SK-N-SH (cell line): Measurements from ENCODE around the gene ANO6. TPM values are rescaled to one million over a fixed set of nuclear protein-coding genes. Genes with fewer than 3 reads are reported as not detected.

Experiments used
- CTCF ChIA-PET: fragments of 300-600, 350-600 bp; formaldehyde crosslinking; extraction: SDS; loops from one replicate; lab custom pipeline; 2021; lab: Yijun Ruan, JAX
- POLR2A ChIA-PET: fragments of 350-600 bp; sonication (Branson Sonifier 250); formaldehyde crosslinking; extraction: SDS; loops from one replicate; lab custom pipeline; 2020; ENCODE audit warnings: antibody characterized with exemption, inconsistent platforms; lab: Yijun Ruan, JAX
- DNase-seq: peaks from one replicate; pipeline ENCODE4 v3.0.0; 2012
- H2AFZ ChIP-seq: fragments of 200-600 bp; sonication (generic); 2 replicates; pipeline ENCODE4 v1.8.1; 2016; ENCODE audit warnings: antibody characterized with exemption, mild to moderate bottlenecking, low read depth
- H3F3A ChIP-seq: fragments of 200-600 bp; sonication (generic); replicated peaks from 2 replicates; pipeline ENCODE3; 2016; ENCODE audit warnings: antibody characterized with exemption, mild to moderate bottlenecking; ENCODE audit not compliant: insufficient read depth
- H3K27ac ChIP-seq, 2 experiments: fragments of 200-500 bp in 1 of 2; fragments of 200-600 bp in 1 of 2; sonication (Bioruptor generic) in 1 of 2; sonication (generic), shearing (Covaris generic) in 1 of 2; 2 replicates each; pipeline versions ENCODE4 v1.5.1 to v1.6.1; 2014 to 2016; ENCODE audit warnings: low read depth in 2 of 2, inconsistent platforms in 1 of 2, low read length in 1 of 2, mild to moderate bottlenecking in 1 of 2, mixed read lengths in 1 of 2
- H3K27me3 ChIP-seq: fragments of 200-600 bp; sonication (generic), shearing (Covaris generic); 2 replicates; pipeline ENCODE4 v1.6.1; 2016; ENCODE audit warnings: mixed run types; ENCODE audit not compliant: insufficient read depth
- H3K36me3 ChIP-seq, 2 experiments: fragments of 200-500 bp in 1 of 2; fragments of 200-600 bp in 1 of 2; sonication (Bioruptor generic) in 1 of 2; sonication (generic) in 1 of 2; replicated peaks in 1 of 2; 2 replicates each; pipeline versions ENCODE3 to v1.5.1; 2014 to 2016; ENCODE audit warnings: low read length in 1 of 2, mild to moderate bottlenecking in 1 of 2; ENCODE audit not compliant: insufficient read depth in 2 of 2, control insufficient read depth in 1 of 2
- H3K4me1 ChIP-seq, 2 experiments: fragments of 200-500 bp in 1 of 2; fragments of 200-600 bp in 1 of 2; sonication (Bioruptor generic) in 1 of 2; sonication (generic), shearing (Covaris generic) in 1 of 2; 2 replicates each; pipeline versions ENCODE4 v1.5.1 to v1.6.1; 2014 to 2016; ENCODE audit warnings: low read depth in 1 of 2, low read length in 1 of 2, mixed run types in 1 of 2; ENCODE audit not compliant: insufficient read depth in 2 of 2, control insufficient read depth in 1 of 2
- H3K4me2 ChIP-seq: fragments of 200-600 bp; sonication (generic), shearing (Covaris generic); 2 replicates; pipeline ENCODE4 v1.6.1; 2017; ENCODE audit warnings: mixed run types
- H3K4me3 ChIP-seq, 2 experiments: fragments of 200-500 bp in 1 of 2; fragments of 200-600 bp in 1 of 2; sonication (Bioruptor generic) in 1 of 2; sonication (generic), shearing (Covaris generic) in 1 of 2; 2 replicates each; pipeline versions ENCODE4 v1.5.1 to v1.8.1; 2014 to 2016; ENCODE audit warnings: low read depth in 2 of 2, inconsistent platforms in 1 of 2, low read length in 1 of 2, mild to moderate bottlenecking in 1 of 2, mixed read lengths in 1 of 2, moderate library complexity in 1 of 2
- H3K79me2 ChIP-seq: fragments of 200-600 bp; sonication (generic); 2 replicates; pipeline ENCODE4 v1.8.1; 2017; ENCODE audit warnings: mild to moderate bottlenecking; ENCODE audit not compliant: insufficient read depth
- H3K9ac ChIP-seq: fragments of 200-600 bp; sonication (generic); 2 replicates; pipeline ENCODE4 v1.6.1; 2017; ENCODE audit warnings: mixed run types
- H3K9me2 ChIP-seq: fragments of 200-600 bp; sonication (generic); 2 replicates; pipeline ENCODE4 v1.6.1; 2017; ENCODE audit warnings: mixed run types
- H3K9me3 ChIP-seq: fragments of 200-600 bp; sonication (generic); 2 replicates; pipeline ENCODE4 v1.6.1; 2017; ENCODE audit warnings: mixed run types, mild to moderate bottlenecking, moderate library complexity
- H4K20me1 ChIP-seq: fragments of 200-600 bp; sonication (generic); 2 replicates; pipeline ENCODE4 v1.6.1; 2017; ENCODE audit warnings: mild to moderate bottlenecking, mixed run types; ENCODE audit not compliant: insufficient read depth
- CHD2 ChIP-seq: fragments of 150-350 bp; IDR thresholded peaks from 2 replicates; pipeline ENCODE4 v1.6.1; 2018; ENCODE audit warnings: low read length; ENCODE audit not compliant: partially characterized antibody
- ELF1 ChIP-seq: IDR thresholded peaks from 2 replicates; pipeline ENCODE4 v1.4.0; 2012
- EP300 ChIP-seq, 2 experiments: IDR thresholded peaks; 2 replicates each; pipeline versions ENCODE4 v1.4.0 to v1.6.1; 2012; ENCODE audit warnings: borderline replicate concordance in 1 of 2, low read depth in 1 of 2, low read length in 1 of 2
- FOSL2 ChIP-seq: IDR thresholded peaks from 2 replicates; pipeline ENCODE4 v1.4.0; 2012; ENCODE audit warnings: low read depth, mild to moderate bottlenecking, moderate library complexity, borderline replicate concordance
- JUND ChIP-seq: IDR thresholded peaks from 2 replicates; pipeline ENCODE4 v1.4.0; 2012
- MEF2A ChIP-seq: IDR thresholded peaks from 2 replicates; pipeline ENCODE4 v1.4.0; 2012; ENCODE audit warnings: low read depth, borderline replicate concordance
- NFIC ChIP-seq: IDR thresholded peaks from 2 replicates; pipeline ENCODE4 v1.4.0; 2012; ENCODE audit warnings: borderline replicate concordance
- NRF1 ChIP-seq: IDR thresholded peaks from 2 replicates; pipeline ENCODE4 v1.6.1; 2012; ENCODE audit warnings: low read depth, mild to moderate bottlenecking, low read length
- PBX3 ChIP-seq: IDR thresholded peaks from 2 replicates; pipeline ENCODE4; 2012
- POLR2AphosphoS5 ChIP-seq: IDR thresholded peaks from 2 replicates; pipeline ENCODE4 v1.6.1; 2012; ENCODE audit warnings: low read depth, low read length
- RCOR1 ChIP-seq: fragments of 150-350 bp; IDR thresholded peaks from 2 replicates; pipeline ENCODE4 v1.6.1; 2017; ENCODE audit warnings: antibody characterized with exemption, low read length
- REST ChIP-seq: IDR thresholded peaks from 2 replicates; pipeline ENCODE4 v1.6.1; 2012; ENCODE audit warnings: mild to moderate bottlenecking, low read depth, low read length, moderate library complexity
- SIN3A ChIP-seq: IDR thresholded peaks from 2 replicates; pipeline ENCODE4 v1.6.1; 2012; ENCODE audit warnings: low read depth, mild to moderate bottlenecking, low read length, moderate library complexity, borderline replicate concordance
- TCF12 ChIP-seq: IDR thresholded peaks from 2 replicates; pipeline ENCODE4 v1.4.0; 2012
- TEAD4 ChIP-seq: IDR thresholded peaks from 2 replicates; pipeline ENCODE4 v1.4.0; 2012; ENCODE audit warnings: mild to moderate bottlenecking, borderline replicate concordance; ENCODE audit not compliant: insufficient read depth
- USF1 ChIP-seq: IDR thresholded peaks from 2 replicates; pipeline ENCODE4 v1.4.0; 2012; ENCODE audit warnings: low read depth, borderline replicate concordance
- YY1 ChIP-seq: IDR thresholded peaks from 2 replicates; pipeline ENCODE4 v1.4.0; 2012; ENCODE audit warnings: low read depth, mild to moderate bottlenecking
- WGBS: methylation state at CpG from one replicate; pipeline ENCODE4 v1.1.6; 2017; ENCODE audit warnings: low lambda C conversion rate; 5-methylcytosine and 5-hydroxymethylcytosine counted together
- polyA plus RNA-seq, 3 experiments: library from polyadenylated mRNA; depleted of rRNA; stranded (reverse); fragments of >200 nt; gene quantifications; 2 replicates each; pipeline ENCODE4 v1.2.3, GENCODE V29; 2012
- TF ChIP-seq, protein P1 (sequence below): IDR thresholded peaks from 2 replicates; pipeline ENCODE4 v1.4.0; 2012; ENCODE audit warnings: low read depth

Gene ANO6
- polyA plus RNA-seq, 1 of the 3 experiments (the other 2 are of a cell fraction): 20.1 TPM

GRCh38 chr12:45415393-45415817 is 199.5 kb downstream of the ANO6 start:
- no peaks in the 10 kb centered on the region for H3K9me2 ChIP-seq
- H3K4me2 ChIP-seq: no peak overlapping the region
- no peak overlapping the region for H3K9ac ChIP-seq
- no peak overlapping the region for H2AFZ ChIP-seq
- peaks cover 73 to 79% of the 10 kb centered on the region in 2 experiments for H3K36me3 ChIP-seq
- H4K20me1 ChIP-seq: no peaks in the 10 kb centered on the region
- peaks cover 15% of the 10 kb centered on the region for H3F3A ChIP-seq
- TF ChIP-seq TCF12: peak; percentile 83
- peak in 1 of 2 experiments; percentile 64; a peak in 1 of 4 replicates for TF ChIP-seq EP300 (IDR thresholded peaks at IDR 0.05; ENCODE audit: borderline replicate concordance in 1 of 2, low read depth in 1 of 2, low read length in 1 of 2)
- peak; percentile 91 for TF ChIP-seq JUND
- TF ChIP-seq FOSL2: peak; percentile 93
- peak; percentile 62; the same call in 1 of the 2 replicates for TF ChIP-seq POLR2AphosphoS5
- peak; percentile 35; the same call in 1 of the 2 replicates for TF ChIP-seq USF1
- no peak for TF ChIP-seq CHD2
- TF ChIP-seq NRF1: no peak
- TF ChIP-seq SIN3A: peak; percentile 77; the same call in 1 of the 2 replicates
- TF ChIP-seq TEAD4: peak; percentile 56; the same call in 1 of the 2 replicates
- TF ChIP-seq MEF2A: peak; percentile 92
- peak; percentile 87 for TF ChIP-seq PBX3
- TF ChIP-seq ELF1: no peak
- peak; percentile 43 for TF ChIP-seq REST
- peak; percentile 74; the same call in 1 of the 2 replicates for TF ChIP-seq YY1
- peak; percentile 50; the same call in 1 of the 2 replicates for TF ChIP-seq NFIC
- no peak for TF ChIP-seq RCOR1
- TF ChIP-seq, protein P1, sequence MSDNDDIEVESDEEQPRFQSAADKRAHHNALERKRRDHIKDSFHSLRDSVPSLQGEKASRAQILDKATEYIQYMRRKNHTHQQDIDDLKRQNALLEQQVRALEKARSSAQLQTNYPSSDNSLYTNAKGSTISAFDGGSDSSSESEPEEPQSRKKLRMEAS: peak; percentile 91
- TF ChIP-seq, all 33 proteins: peak for 14
- ChIA-PET POLR2A (no interaction called here), CTCF (no interaction called here)
- Histone ChIP-seq H3K4me1 (peaks cover 0 to 5% of the 10 kb centered on the region in 2 experiments; a peak in 2 of 4 replicates), H3K79me2 (no peaks in the 10 kb centered on the region; the same call in 1 of the 2 replicates), H3K27ac (peak overlapping the region in 1 of 2 experiments; percentile 69; a peak in 2 of 4 replicates), H3K9me3 (no peaks in the 10 kb centered on the region), H3K27me3 (no peaks in the 10 kb centered on the region), H3K4me3 (no peak overlapping the region)
- no peak for DNase-seq
- 20% methylated on average over 4 of the region's 4 CpGs for WGBS
